Neuron (in vitro differentiated cells): ENCODE measurements around the gene PITPNM1.

Source experiments
- H2AFZ ChIP-seq: one replicate; pipeline ENCODE4 v1.6.1; 2013; ENCODE audit warnings: low read depth, mild to moderate bottlenecking, inconsistent platforms, low read length, moderate library complexity
- H3K27me3 ChIP-seq: one replicate; pipeline ENCODE4 v1.6.1; 2013; ENCODE audit warnings: low read length; ENCODE audit not compliant: insufficient read depth
- H3K36me3 ChIP-seq: one replicate; pipeline ENCODE4 v1.6.1; 2013; ENCODE audit warnings: low read length; ENCODE audit not compliant: insufficient read depth
- H3K4me1 ChIP-seq: one replicate; pipeline ENCODE4 v1.6.1; 2013; ENCODE audit warnings: low read length; ENCODE audit not compliant: insufficient read depth
- H3K4me3 ChIP-seq: 2 replicates; pipeline ENCODE4 v1.5.1; 2013; ENCODE audit warnings: mild to moderate bottlenecking, low read length, moderate library complexity
- H3K9me3 ChIP-seq: one replicate; pipeline ENCODE4 v1.6.1; 2013; ENCODE audit warnings: low read length

Gene PITPNM1

GRCh38 chr11:67538306-67538705, 33.1 kb upstream of the PITPNM1 start:
- no peak overlapping the region for H3K4me3 ChIP-seq
- no peaks in the 10 kb centered on the region for H3K36me3 ChIP-seq
- peaks cover 4% of the 10 kb centered on the region for H3K9me3 ChIP-seq
- no peaks in the 10 kb centered on the region for H3K4me1 ChIP-seq
- no peak overlapping the region for H2AFZ ChIP-seq
- no peaks in the 10 kb centered on the region for H3K27me3 ChIP-seq

DNA sequence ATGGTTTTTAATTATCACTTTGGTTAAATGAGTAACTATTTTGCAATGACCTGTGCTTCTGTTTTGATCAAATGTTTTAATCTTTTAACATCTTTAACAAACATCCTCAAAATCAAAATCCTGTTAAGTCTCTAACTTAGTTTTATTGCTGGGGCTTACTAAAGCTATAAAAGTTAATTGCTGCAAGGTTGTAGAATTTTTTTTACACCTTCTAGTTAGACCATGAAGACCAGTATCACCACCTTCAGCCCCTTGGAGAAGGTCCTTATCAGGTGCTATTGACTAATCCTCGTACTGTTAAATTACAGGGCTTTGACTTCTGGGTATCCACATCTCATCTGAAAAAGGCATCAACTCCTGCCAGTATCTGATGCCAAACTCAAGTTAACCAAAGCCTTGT, 30.4 kb upstream of the PITPNM1 start:
- Histone ChIP-seq H3K9me3 (peaks cover 5% of the 10 kb centered on the region), H3K36me3 (no peaks in the 10 kb centered on the region), H3K4me1 (no peaks in the 10 kb centered on the region), H3K27me3 (no peaks in the 10 kb centered on the region), H2AFZ (no peak overlapping the region), H3K4me3 (no peak overlapping the region)

DNA sequence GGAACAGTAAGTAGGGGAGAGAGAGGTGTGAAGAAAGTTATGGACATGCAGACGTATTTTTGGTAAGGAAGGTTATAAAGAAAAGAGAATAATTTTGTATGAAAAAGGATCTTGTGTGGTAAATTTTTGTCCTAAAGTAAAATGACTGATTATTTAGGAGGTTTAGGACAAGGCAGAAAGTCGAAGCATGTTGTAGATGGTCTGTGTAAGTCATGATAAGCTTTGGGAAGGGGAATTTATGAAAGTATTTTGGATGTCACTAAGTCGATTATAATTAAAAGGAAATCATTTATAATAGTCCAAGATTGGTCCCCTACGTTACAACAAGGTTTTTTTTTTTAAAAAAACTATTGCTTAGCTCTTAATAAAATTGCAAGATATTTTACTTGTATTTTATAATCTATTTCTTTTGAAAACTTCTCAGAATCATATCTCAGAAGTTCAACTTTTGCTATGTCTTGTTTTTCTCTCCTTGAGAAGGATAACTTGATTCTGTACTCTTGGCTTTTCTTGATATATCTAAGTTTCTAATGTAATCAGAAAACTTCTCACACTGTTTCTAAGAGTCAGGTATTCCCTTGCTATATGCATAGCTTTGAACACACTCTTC, 29.0 kb upstream of the PITPNM1 start:
- Histone ChIP-seq H3K4me3 (no peak overlapping the region), H3K36me3 (no peaks in the 10 kb centered on the region), H3K27me3 (no peaks in the 10 kb centered on the region), H2AFZ (no peak overlapping the region), H3K9me3 (peaks cover 5% of the 10 kb centered on the region), H3K4me1 (no peaks in the 10 kb centered on the region)

GRCh38 chr11:67532889-67533288, 27.7 kb upstream of the PITPNM1 start:
- Histone ChIP-seq H3K9me3 (peaks cover 5% of the 10 kb centered on the region), H2AFZ (no peak overlapping the region), H3K4me3 (no peak overlapping the region), H3K36me3 (no peaks in the 10 kb centered on the region), H3K27me3 (no peaks in the 10 kb centered on the region), H3K4me1 (no peaks in the 10 kb centered on the region)

DNA sequence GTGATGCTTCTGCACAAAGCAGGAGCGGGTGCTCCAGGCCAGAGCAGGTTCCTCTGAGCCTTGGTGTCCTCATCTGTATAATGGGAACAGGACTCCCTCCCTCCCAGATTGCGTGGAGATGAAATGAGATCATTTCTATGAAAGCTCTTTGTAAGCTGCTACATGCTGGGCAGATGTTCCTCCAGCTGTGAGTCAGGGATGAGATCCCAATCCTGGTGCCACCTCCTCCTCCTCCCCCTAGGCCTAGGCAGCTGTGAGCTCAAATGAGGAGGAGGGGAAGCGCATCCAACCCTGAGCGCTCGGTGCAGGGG, 25.1 kb upstream of the PITPNM1 start:
- Histone ChIP-seq H2AFZ (no peak overlapping the region), H3K4me3 (no peak overlapping the region), H3K27me3 (no peaks in the 10 kb centered on the region), H3K9me3 (peaks cover 7% of the 10 kb centered on the region), H3K36me3 (no peaks in the 10 kb centered on the region), H3K4me1 (peaks cover 5% of the 10 kb centered on the region)

DNA sequence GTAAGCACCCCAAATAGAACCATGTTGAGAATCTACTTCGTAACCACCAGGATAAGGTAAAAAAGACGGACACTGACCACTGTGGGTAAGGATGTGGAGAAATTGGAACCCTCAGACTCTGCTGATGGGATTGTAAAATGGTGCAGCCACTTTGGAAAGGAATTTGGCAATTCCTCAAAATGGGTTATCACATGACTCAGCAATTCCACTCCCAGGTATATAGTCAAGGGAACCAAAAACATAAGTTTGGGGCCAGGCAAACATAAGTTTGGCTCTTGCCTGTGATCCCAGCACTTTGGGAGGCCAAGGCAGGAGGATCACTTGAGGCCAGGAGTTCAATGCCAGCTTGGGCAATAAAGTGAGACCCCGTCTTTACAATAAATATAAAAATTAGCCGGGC, 23.2 kb upstream of the PITPNM1 start:
- H3K4me3 ChIP-seq, result no peak overlapping the region
- peaks cover 3% of the 10 kb centered on the region for H3K9me3 ChIP-seq
- no peaks in the 10 kb centered on the region for H3K36me3 ChIP-seq
- H3K27me3 ChIP-seq, result no peaks in the 10 kb centered on the region
- H3K4me1 ChIP-seq, result peaks cover 18% of the 10 kb centered on the region
- no peak overlapping the region for H2AFZ ChIP-seq

- no peak overlapping the region for H2AFZ ChIP-seq
- peaks cover 18% of the 10 kb centered on the region for H3K4me1 ChIP-seq
- no peaks in the 10 kb centered on the region for H3K36me3 ChIP-seq
- H3K9me3 ChIP-seq, result peaks cover 2% of the 10 kb centered on the region
- H3K4me3 ChIP-seq, result no peak overlapping the region
- no peaks in the 10 kb centered on the region for H3K27me3 ChIP-seq
These were observed 20.3 kb upstream of the PITPNM1 start for GRCh38 chr11:67525275-67525976.

DNA sequence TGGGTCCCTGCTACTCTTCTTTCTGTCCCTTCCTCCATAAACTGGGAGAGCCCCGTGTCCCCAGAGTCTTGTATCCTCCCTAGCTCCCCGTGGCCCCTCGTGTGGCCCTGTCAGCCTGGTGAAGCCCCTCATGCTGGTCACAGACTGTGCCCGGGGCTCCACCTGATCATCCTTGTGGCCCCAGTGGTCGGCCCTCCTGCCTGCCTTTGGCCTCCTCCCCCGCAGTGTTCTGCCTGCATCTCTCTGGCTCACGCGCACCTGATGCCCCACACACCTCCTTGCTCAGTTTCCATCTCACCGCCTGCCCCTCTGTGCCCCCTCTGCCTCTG, 19.3 kb upstream of the PITPNM1 start:
- H3K4me1 ChIP-seq, result peaks cover 18% of the 10 kb centered on the region
- no peaks in the 10 kb centered on the region for H3K36me3 ChIP-seq
- peaks cover 3% of the 10 kb centered on the region for H3K27me3 ChIP-seq
- no peak overlapping the region for H2AFZ ChIP-seq
- peaks cover 2% of the 10 kb centered on the region for H3K9me3 ChIP-seq
- H3K4me3 ChIP-seq, result no peak overlapping the region

DNA sequence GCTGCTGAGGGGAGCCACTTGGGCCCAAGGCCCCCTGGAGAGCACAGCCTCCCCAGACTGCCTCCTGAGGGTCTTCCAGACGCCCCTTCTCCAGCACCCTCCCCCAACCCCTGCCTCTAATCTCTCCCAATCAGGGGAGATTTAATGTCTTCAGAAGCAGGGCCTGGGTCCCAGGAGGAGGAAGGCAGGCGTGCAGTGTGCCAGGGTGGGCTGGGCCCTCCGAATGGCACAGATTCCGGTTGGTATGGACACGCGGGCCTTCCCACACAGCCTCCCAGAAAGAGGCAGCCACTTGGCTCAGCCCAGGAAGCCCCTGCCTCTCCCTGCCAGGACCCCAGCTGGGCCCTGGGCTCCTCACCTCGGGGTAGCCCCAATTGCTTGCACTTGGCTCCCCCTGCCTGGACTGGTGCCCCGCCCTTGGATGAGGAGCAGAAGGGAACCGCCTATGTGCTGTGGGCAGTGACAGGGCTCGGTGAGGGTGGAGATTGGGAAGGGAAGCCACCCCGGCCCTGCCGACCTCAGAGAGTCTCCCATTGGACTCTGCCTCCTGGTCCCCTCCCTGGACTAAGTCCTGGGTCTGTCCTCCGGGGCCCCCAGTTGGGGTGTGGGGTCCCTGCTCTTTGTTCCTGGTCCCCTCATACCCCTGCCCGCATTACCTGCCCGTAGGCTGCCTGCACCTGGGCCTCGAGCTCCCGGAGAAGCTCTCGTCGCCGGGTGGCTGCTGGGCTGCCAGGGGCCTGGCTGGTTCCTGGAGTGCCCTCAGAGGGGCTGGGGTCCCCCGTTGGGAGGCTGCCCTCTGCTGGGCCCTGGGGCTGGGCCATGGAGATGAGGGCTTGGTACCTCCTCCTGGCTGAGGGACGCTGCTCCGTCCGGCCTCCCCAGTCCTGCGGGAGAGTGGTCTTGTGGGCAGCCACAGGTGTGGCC, 18.7 kb upstream of the PITPNM1 start:
- Histone ChIP-seq H3K27me3 (peaks cover 4% of the 10 kb centered on the region), H2AFZ (no peak overlapping the region), H3K9me3 (peaks cover 2% of the 10 kb centered on the region), H3K4me3 (no peak overlapping the region), H3K36me3 (no peaks in the 10 kb centered on the region), H3K4me1 (peaks cover 18% of the 10 kb centered on the region)

DNA sequence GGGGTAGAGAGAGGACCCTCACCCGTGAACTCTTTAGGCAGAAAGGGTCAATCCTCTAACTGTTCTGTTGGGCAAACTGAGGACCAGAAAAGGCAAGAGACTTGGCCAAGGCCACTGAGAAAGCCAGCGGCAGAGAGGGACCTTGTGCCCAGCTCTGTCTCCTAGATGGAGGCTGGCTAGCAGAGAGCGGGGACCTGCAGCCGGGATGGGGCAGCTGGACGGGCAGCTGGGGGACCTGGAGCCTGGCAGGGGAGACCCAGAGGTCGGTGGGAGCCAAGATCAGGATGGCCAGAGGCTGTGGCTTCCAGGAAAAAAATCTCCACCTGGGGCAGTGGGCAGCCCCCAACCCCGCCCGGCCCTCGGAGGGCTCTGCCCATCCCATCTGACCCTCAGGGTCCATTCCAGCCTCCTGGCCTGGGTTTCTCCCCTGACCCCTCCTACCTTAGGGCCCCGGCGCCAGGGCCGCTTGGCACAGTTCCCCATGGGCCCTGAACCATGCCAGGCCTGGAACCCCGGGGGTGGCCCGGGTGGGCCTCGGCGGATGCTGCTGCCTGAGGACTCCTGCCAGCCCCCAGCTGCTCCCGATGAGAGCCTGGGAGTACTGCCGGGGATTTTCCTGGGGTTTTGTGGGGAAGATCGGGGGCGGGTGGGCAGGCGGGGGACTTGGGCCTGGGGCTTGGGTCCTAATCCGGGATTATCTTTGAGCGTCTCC, 17.8 kb upstream of the PITPNM1 start, which contains the start of gene CABP2:
Gene CABP2, minus strand, starts transcription at position 603 of the 712 bp plus-strand sequence. Its CDS starts 120 bp downstream, at position 483.
- Histone ChIP-seq H3K4me1 (peaks cover 18% of the 10 kb centered on the region), H3K27me3 (peaks cover 7% of the 10 kb centered on the region)

DNA sequence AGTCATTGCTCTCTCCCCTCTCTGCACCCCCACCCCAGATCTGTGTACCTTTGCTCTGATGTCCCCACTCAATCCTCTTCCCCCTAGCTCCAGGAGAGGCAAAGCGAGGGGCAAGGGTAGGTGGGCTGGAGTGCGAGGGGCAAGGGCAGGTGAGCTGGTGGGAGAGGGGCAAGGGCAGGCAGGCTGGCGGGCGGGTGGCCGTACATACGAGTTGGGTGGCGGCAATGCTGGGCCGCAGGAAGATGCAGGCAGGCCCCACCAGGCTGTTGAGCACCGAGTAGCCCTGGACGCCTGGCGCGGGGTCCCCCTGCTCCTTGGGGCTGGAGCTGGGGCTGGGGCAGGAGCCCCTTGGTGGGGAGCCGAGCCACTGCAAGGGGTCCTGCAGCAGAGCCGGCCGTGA, 17.2 kb upstream of the PITPNM1 start:
- no peak overlapping the region for H3K4me3 ChIP-seq
- no peak overlapping the region for H2AFZ ChIP-seq
- H3K36me3 ChIP-seq, result no peaks in the 10 kb centered on the region
- H3K4me1 ChIP-seq, result peaks cover 18% of the 10 kb centered on the region
- peaks cover 7% of the 10 kb centered on the region for H3K27me3 ChIP-seq
- peaks cover 2% of the 10 kb centered on the region for H3K9me3 ChIP-seq

More for the DNA sequence above, 17.8 kb upstream of the PITPNM1 start, which contains the start of gene CABP2:
- Histone ChIP-seq H3K9me3 (peaks cover 2% of the 10 kb centered on the region), H2AFZ (no peak within 1 kb of the TSS), H3K4me3 (no peak within 1 kb of the TSS), H3K36me3 (no peaks in the 10 kb centered on the region)

DNA sequence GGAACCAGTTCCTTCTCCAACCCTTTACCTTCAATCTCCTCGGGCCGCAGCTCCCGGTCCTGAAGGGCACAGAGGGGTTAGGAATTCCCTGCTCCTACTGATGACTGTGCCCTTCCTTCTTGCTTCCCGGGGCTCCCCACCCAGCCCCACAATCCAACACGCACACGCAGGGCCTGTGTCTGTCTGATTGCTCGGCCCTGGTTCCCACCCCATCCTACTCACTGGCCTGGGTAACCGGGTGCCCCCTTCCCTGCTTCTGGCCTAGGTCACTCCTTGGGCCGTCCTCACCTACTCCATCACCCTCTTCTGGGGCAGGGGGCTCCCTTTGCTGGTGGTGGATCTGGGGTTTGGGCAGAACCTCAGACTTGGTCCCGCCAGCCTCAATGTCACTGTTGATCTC, 16.8 kb upstream of the PITPNM1 start:
- H3K4me3 ChIP-seq, result no peak overlapping the region
- H3K27me3 ChIP-seq, result peaks cover 7% of the 10 kb centered on the region
- H2AFZ ChIP-seq, result no peak overlapping the region
- no peaks in the 10 kb centered on the region for H3K36me3 ChIP-seq
- peaks cover 2% of the 10 kb centered on the region for H3K9me3 ChIP-seq
- H3K4me1 ChIP-seq, result peaks cover 18% of the 10 kb centered on the region
